DMS53 treated with DMSO at 0.1 percent for 48 hours (cell line): Measurements from ENCODE around the gene NACA2.
"Not testable (repeated sequence)": the region's sequence is repeated elsewhere in the genome, so short reads cannot be mapped to it uniquely, and the experiment has no call there.

Experiments
- DNase-seq: peaks from one replicate; lab custom pipeline; 2025; ENCODE audit not compliant: unreplicated experiment; lab: John Stamatoyannopoulos, UW

Gene NACA2

GRCh38 chr17:61600621-61601020, 9.6 kb upstream of the NACA2 start:
- DNase-seq, result no peak

GRCh38 chr17:61599608-61600007, 8.6 kb upstream of the NACA2 start:
- DNase-seq, result no peak

GRCh38 chr17:61598014-61598413, 7.0 kb upstream of the NACA2 start:
- DNase-seq, result no peak

GRCh38 chr17:61597607-61598006, 6.6 kb upstream of the NACA2 start:
- DNase-seq, result no peak

GRCh38 chr17:61595418-61596186, 4.6 kb upstream of the NACA2 start:
- no peak for DNase-seq

GRCh38 chr17:61594294-61594825, 3.3 kb upstream of the NACA2 start:
- no peak for DNase-seq

GRCh38 chr17:61593426-61593825, 2.4 kb upstream of the NACA2 start:
- no peak for DNase-seq

- no peak for DNase-seq
Observed at GRCh38 chr17:61591930-61592329, 911 bp upstream of the NACA2 start.

- no peak for DNase-seq
Observed at GRCh38 chr17:61589990-61590389, 1.0 kb downstream of the NACA2 start.

- DNase-seq, result no peak
Observed at GRCh38 chr17:61587807-61588660, 3.0 kb downstream of the NACA2 start.

- no peak for DNase-seq
Observed at GRCh38 chr17:61587242-61587641, 3.8 kb downstream of the NACA2 start.

- DNase-seq, result not testable (repeated sequence)
Observed at GRCh38 chr17:61586622-61587021, 4.4 kb downstream of the NACA2 start.

GRCh38 chr17:61586031-61586566, 4.9 kb downstream of the NACA2 start:
- DNase-seq, result no peak

GRCh38 chr17:61584866-61585265, 6.2 kb downstream of the NACA2 start:
- no peak for DNase-seq

GRCh38 chr17:61584266-61584665, 6.8 kb downstream of the NACA2 start:
- no peak for DNase-seq

GRCh38 chr17:61583660-61584264, 7.3 kb downstream of the NACA2 start:
- no peak for DNase-seq

- peak; percentile 49 for DNase-seq
Observed at GRCh38 chr17:61583242-61583641, 7.8 kb downstream of the NACA2 start.

- no peak for DNase-seq
Observed at GRCh38 chr17:61582593-61582992, 8.4 kb downstream of the NACA2 start.

- DNase-seq, result no peak
Observed at GRCh38 chr17:61581611-61582349, 9.2 kb downstream of the NACA2 start.

- DNase-seq, result no peak
Observed at GRCh38 chr17:61580502-61580901, 10.5 kb downstream of the NACA2 start.

- no peak for DNase-seq
Observed at GRCh38 chr17:61579961-61580360, 11.1 kb downstream of the NACA2 start.
